ENCODE results near the gene MARCHF2.
"Not testable (repeated sequence)": the region's sequence is repeated elsewhere in the genome, so short reads cannot be mapped to it uniquely, and the experiment has no call there.

The MARCHF2 gene

GRCh38 chr19:8412783-8413628, at the start of gene MARCHF2:
Gene MARCHF2 (plus strand): TSS chr19:8413305. CDS start chr19:8421841, 8,536 bp downstream.
- DNase-seq (ENCODE audit: low spot score), result peak; percentile 99

- peak; percentile 73 for DNase-seq (ENCODE audit: low spot score)
These were observed 49.0 kb upstream of the MARCHF2 start, which contains the start of gene ANGPTL4 for GRCh38 chr19:8363803-8364771. Gene ANGPTL4 (plus strand): TSS chr19:8364155. CDS start chr19:8364322, 167 bp downstream.

GRCh38 chr19:8366121-8366581, 47.0 kb upstream of the MARCHF2 start:
- no peak for DNase-seq (ENCODE audit: low spot score)

GRCh38 chr19:8366961-8367326, 46.2 kb upstream of the MARCHF2 start:
- no peak for DNase-seq (ENCODE audit: low spot score)

- peak; percentile 89 for DNase-seq (ENCODE audit: low spot score)
These were observed 45.6 kb upstream of the MARCHF2 start for GRCh38 chr19:8367327-8368001.

GRCh38 chr19:8370176-8371010, 42.7 kb upstream of the MARCHF2 start:
- DNase-seq (ENCODE audit: low spot score), result no peak

- DNase-seq (ENCODE audit: low spot score), result no peak
These were observed 41.9 kb upstream of the MARCHF2 start for GRCh38 chr19:8371011-8371804.

GRCh38 chr19:8373867-8374813, 39.0 kb upstream of the MARCHF2 start:
- no peak for DNase-seq (ENCODE audit: low spot score)

- DNase-seq (ENCODE audit: low spot score), result not testable (repeated sequence)
These were observed 37.3 kb upstream of the MARCHF2 start for GRCh38 chr19:8375766-8376165.

- not testable (repeated sequence) for DNase-seq (ENCODE audit: low spot score)
These were observed 36.6 kb upstream of the MARCHF2 start for GRCh38 chr19:8376373-8376974.

- no peak for DNase-seq (ENCODE audit: low spot score)
These were observed 35.5 kb upstream of the MARCHF2 start for GRCh38 chr19:8377598-8377997.

- not testable (repeated sequence) for DNase-seq (ENCODE audit: low spot score)
These were observed 33.8 kb upstream of the MARCHF2 start for GRCh38 chr19:8379156-8379891.

- not testable (repeated sequence) for DNase-seq (ENCODE audit: low spot score)
These were observed 28.5 kb upstream of the MARCHF2 start for GRCh38 chr19:8384569-8384968.

GRCh38 chr19:8385103-8385502, 28.0 kb upstream of the MARCHF2 start:
- not testable (repeated sequence) for DNase-seq (ENCODE audit: low spot score)

GRCh38 chr19:8385566-8385965, 27.5 kb upstream of the MARCHF2 start:
- not testable (repeated sequence) for DNase-seq (ENCODE audit: low spot score)

GRCh38 chr19:8386419-8386818, 26.7 kb upstream of the MARCHF2 start:
- DNase-seq (ENCODE audit: low spot score), result not testable (repeated sequence)

- no peak for DNase-seq (ENCODE audit: low spot score)
These were observed 26.1 kb upstream of the MARCHF2 start for GRCh38 chr19:8386990-8387389.

Data from AG08395 (cell line).